GM12891 (cell line): ENCODE measurements around the gene PRKN.

Source experiments
- POLR2A ChIP-seq: IDR thresholded peaks from 2 replicates; pipeline ENCODE4 v1.6.1; 2011; ENCODE audit warnings: low read depth, low read length, control low read depth
- POLR2AphosphoS5 ChIP-seq: IDR thresholded peaks from 2 replicates; pipeline ENCODE4 v1.6.1; 2011; ENCODE audit warnings: low read depth, low read length, control low read depth
- POU2F2 ChIP-seq: IDR thresholded peaks from 2 replicates; pipeline ENCODE4 v1.6.1; 2011; ENCODE audit warnings: low read depth, mild to moderate bottlenecking, control low read depth, low read length, moderate library complexity
- SPI1 ChIP-seq: IDR thresholded peaks from 2 replicates; pipeline ENCODE4 v1.6.1; 2011; ENCODE audit warnings: low read depth, low read length, control low read depth
- TAF1 ChIP-seq: IDR thresholded peaks from 2 replicates; pipeline ENCODE4 v1.6.1; 2011; ENCODE audit warnings: low read depth, low read length, control low read depth

GRCh38 chr6:161683400-161683799 lies 1044.2 kb downstream of the PRKN start:
- TF ChIP-seq SPI1 (no peak), TAF1 (no peak), POLR2A (no peak), POU2F2 (no peak), POLR2AphosphoS5 (no peak)
